Stimulated activated naive B cell treated with anti-CD40 and anti-IgM and Interleukin-4, amounts not matched to agents 10 μg/mL and 1 μg/mL and 100 μg/mL, for 72 hours (primary cell): ENCODE results near the gene NATD1.

Experiments used
- ATAC-seq, 2 donors: fragments of 150-1000 bp; cut with Tn5 transposase; replicated peaks; 2 replicates each; pipeline ENCODE4 v1.10.0; 2021; ENCODE audit warnings: moderate library complexity in 1 of 2
- DNase-seq: peaks from one replicate; pipeline ENCODE4 v3.0.0; 2021
- H3K27ac Mint-ChIP-seq: one replicate; pipeline ENCODE4 v1.8.0; 2022; ENCODE audit warnings: mild to moderate bottlenecking, mixed read lengths
- H3K27me3 Mint-ChIP-seq, 2 donors: one replicate each; pipeline ENCODE4 v1.8.0; 2022; ENCODE audit warnings: mixed read lengths in 2 of 2
- H3K36me3 Mint-ChIP-seq, 2 donors: one replicate each; pipeline ENCODE4 v1.8.0; 2022; ENCODE audit warnings: mixed read lengths in 2 of 2, mild to moderate bottlenecking in 1 of 2
- H3K4me1 Mint-ChIP-seq, 2 donors: one replicate each; pipeline ENCODE4 v1.8.0; 2022; ENCODE audit warnings: mixed read lengths in 2 of 2, mild to moderate bottlenecking in 1 of 2
- H3K4me3 Mint-ChIP-seq, 2 donors: one replicate each; pipeline ENCODE4 v1.8.0; 2022; ENCODE audit warnings: mild to moderate bottlenecking in 2 of 2, mixed read lengths in 2 of 2, moderate library complexity in 1 of 2
- H3K9me3 Mint-ChIP-seq, 2 donors: one replicate each; pipeline ENCODE4 v1.8.0; 2022; ENCODE audit warnings: mixed read lengths in 2 of 2, mild to moderate bottlenecking in 1 of 2

The NATD1 gene

GRCh38 chr17:21250854-21251253, 2.4 kb downstream of the NATD1 start:
- Mint-ChIP-seq H3K9me3 (no peaks in the 10 kb centered on the region), H3K27ac (no peak overlapping the region), H3K27me3 (no peaks in the 10 kb centered on the region), H3K36me3 (no peaks in the 10 kb centered on the region), H3K4me1 (peaks cover 20 to 33% of the 10 kb centered on the region in 2 donors), H3K4me3 (no peak overlapping the region)
- DNase-seq, result no peak
- no peak for ATAC-seq

GRCh38 chr17:21249920-21250703, 3.1 kb downstream of the NATD1 start:
- H3K36me3 Mint-ChIP-seq, result no peaks in the 10 kb centered on the region
- H3K4me3 Mint-ChIP-seq, result no peak overlapping the region
- H3K9me3 Mint-ChIP-seq, result no peaks in the 10 kb centered on the region
- DNase-seq (no peak), ATAC-seq (no peak)
- no peak overlapping the region for H3K27ac Mint-ChIP-seq
- H3K27me3 Mint-ChIP-seq, result no peaks in the 10 kb centered on the region
- H3K4me1 Mint-ChIP-seq, result peaks cover 25 to 38% of the 10 kb centered on the region in 2 donors

GRCh38 chr17:21249086-21249795, 4.0 kb downstream of the NATD1 start:
- no peaks in the 10 kb centered on the region for H3K27me3 Mint-ChIP-seq
- H3K9me3 Mint-ChIP-seq, result no peaks in the 10 kb centered on the region
- DNase-seq (no peak), ATAC-seq (no peak)
- peak overlapping the region; percentile 40 for H3K27ac Mint-ChIP-seq
- no peak overlapping the region for H3K4me3 Mint-ChIP-seq
- H3K36me3 Mint-ChIP-seq, result no peaks in the 10 kb centered on the region
- peaks cover 24 to 38% of the 10 kb centered on the region in 2 donors for H3K4me1 Mint-ChIP-seq

- ATAC-seq (no peak), DNase-seq (no peak)
- Mint-ChIP-seq H3K36me3 (no peaks in the 10 kb centered on the region), H3K4me1 (peaks cover 23 to 38% of the 10 kb centered on the region in 2 donors), H3K27ac (no peak overlapping the region), H3K27me3 (no peaks in the 10 kb centered on the region), H3K4me3 (no peak overlapping the region), H3K9me3 (no peaks in the 10 kb centered on the region)
Observed at GRCh38 chr17:21248500-21248899, 4.7 kb downstream of the NATD1 start.

GRCh38 chr17:21247552-21248258, 5.5 kb downstream of the NATD1 start:
- Mint-ChIP-seq H3K27me3 (no peaks in the 10 kb centered on the region), H3K36me3 (no peaks in the 10 kb centered on the region), H3K9me3 (no peaks in the 10 kb centered on the region), H3K4me3 (no peak overlapping the region), H3K4me1 (peaks cover 23 to 38% of the 10 kb centered on the region in 2 donors), H3K27ac (peak overlapping the region; percentile 37)
- DNase-seq (no peak), ATAC-seq (no peak)

- Mint-ChIP-seq H3K4me1 (peaks cover 20 to 28% of the 10 kb centered on the region in 2 donors), H3K27ac (no peak overlapping the region), H3K27me3 (no peaks in the 10 kb centered on the region), H3K9me3 (no peaks in the 10 kb centered on the region), H3K36me3 (no peaks in the 10 kb centered on the region), H3K4me3 (no peak overlapping the region)
- ATAC-seq, result no peak
- no peak for DNase-seq
Observed at GRCh38 chr17:21246698-21247097, 6.5 kb downstream of the NATD1 start.

- DNase-seq (no peak), ATAC-seq (no peak)
- Mint-ChIP-seq H3K36me3 (no peaks in the 10 kb centered on the region), H3K4me1 (peaks cover 17 to 18% of the 10 kb centered on the region in 2 donors), H3K4me3 (no peak overlapping the region), H3K27ac (no peak overlapping the region), H3K9me3 (no peaks in the 10 kb centered on the region), H3K27me3 (no peaks in the 10 kb centered on the region)
Observed at GRCh38 chr17:21245639-21246084, 7.5 kb downstream of the NATD1 start.

- Mint-ChIP-seq H3K9me3 (no peaks in the 10 kb centered on the region), H3K4me1 (peaks cover 9 to 10% of the 10 kb centered on the region in 2 donors), H3K27me3 (no peaks in the 10 kb centered on the region), H3K36me3 (no peaks in the 10 kb centered on the region), H3K27ac (no peak overlapping the region), H3K4me3 (no peak overlapping the region)
- ATAC-seq, result no peak
- DNase-seq, result no peak
Observed at GRCh38 chr17:21243516-21244303, 9.5 kb downstream of the NATD1 start.

- Mint-ChIP-seq H3K27ac (no peak overlapping the region), H3K4me1 (peaks cover 9 to 10% of the 10 kb centered on the region in 2 donors), H3K9me3 (no peaks in the 10 kb centered on the region), H3K4me3 (no peak overlapping the region), H3K36me3 (no peaks in the 10 kb centered on the region), H3K27me3 (no peaks in the 10 kb centered on the region)
- DNase-seq (no peak), ATAC-seq (no peak)
Observed at GRCh38 chr17:21242780-21243515, 10.3 kb downstream of the NATD1 start.

- DNase-seq, result no peak
- H3K27ac Mint-ChIP-seq, result no peak overlapping the region
Observed at GRCh38 chr17:21242026-21242697, 11.0 kb downstream of the NATD1 start.

GRCh38 chr17:21241564-21241963, 11.6 kb downstream of the NATD1 start:
- DNase-seq, result no peak
- no peak overlapping the region for H3K27ac Mint-ChIP-seq
- H3K27me3 Mint-ChIP-seq, result no peaks in the 10 kb centered on the region
- no peaks in the 10 kb centered on the region for H3K9me3 Mint-ChIP-seq
- H3K4me3 Mint-ChIP-seq, result no peak overlapping the region
- H3K4me1 Mint-ChIP-seq, result peaks cover 8 to 9% of the 10 kb centered on the region in 2 donors
- ATAC-seq, result no peak
- no peaks in the 10 kb centered on the region for H3K36me3 Mint-ChIP-seq

More at GRCh38 chr17:21242026-21242697, 11.0 kb downstream of the NATD1 start:
- Mint-ChIP-seq H3K27me3 (no peaks in the 10 kb centered on the region), H3K9me3 (no peaks in the 10 kb centered on the region), H3K36me3 (no peaks in the 10 kb centered on the region), H3K4me1 (peaks cover 8 to 9% of the 10 kb centered on the region in 2 donors), H3K4me3 (no peak overlapping the region)
- no peak for ATAC-seq

- Mint-ChIP-seq H3K4me1 (peaks cover 2 to 3% of the 10 kb centered on the region in 2 donors), H3K9me3 (peaks cover 3 to 6% of the 10 kb centered on the region in 2 donors), H3K36me3 (peaks cover 0 to 8% of the 10 kb centered on the region in 2 donors), H3K27ac (no peak overlapping the region), H3K27me3 (no peaks in the 10 kb centered on the region), H3K4me3 (no peak overlapping the region)
- DNase-seq (no peak), ATAC-seq (no peak)
Observed at GRCh38 chr17:21240369-21241055, 12.7 kb downstream of the NATD1 start.
